ENCODE data around the gene CRYBG1. TPM values are rescaled to one million over a fixed set of nuclear protein-coding genes. Genes with fewer than 3 reads are reported as not detected.

The CRYBG1 gene
- total and polyA plus RNA-seq, 4 experiments from 2014 or later: 20.5 to 47.1 (median 38.5) TPM

GRCh38 chr6:106520711-106521401, 160.3 kb downstream of the CRYBG1 start:
- peak overlapping the region; percentile 94 to 98 (median 98) for H3K27ac Mint-ChIP-seq
- intact Hi-C loops (cut with micrococcal nuclease): loop anchor here (1.0 to 5.0 kb wide), 6 partner anchors 9 to 528 kb away; no protein-coding TSS in a partner anchor
- H3K4me1 Mint-ChIP-seq: peaks cover 35 to 76% (median 46%) of the 10 kb centered on the region in 4 donors
- H3K4me3 Mint-ChIP-seq: peak overlapping the region; percentile 92 to 98 (median 94)
- Histone ChIP-seq H3K36me3 (ENCODE audit: insufficient read depth, low read length) (no peaks in the 10 kb centered on the region), H3K9me3 (ENCODE audit: control insufficient read depth in 1 of 2, low read length in 2 of 2) (no peaks in the 10 kb centered on the region), H3K4me1 (ENCODE audit: insufficient read depth, low read length) (peaks cover 64% of the 10 kb centered on the region), H3K27me3 (ENCODE audit: insufficient read depth, low read length) (no peaks in the 10 kb centered on the region), H3K4me3 (ENCODE audit: low read length in 2 of 2) (peak overlapping the region; percentile 58 to 67), H3K27ac (ENCODE audit: low read depth, low read length) (peak overlapping the region; percentile 78)
- POLR2A ChIA-PET (ENCODE audit: partially characterized antibody): interaction anchor here (1.2 to 9.7 kb wide), 11 partner anchors 10 to 423 kb away, joined by 3 to 346 read pairs (median 11); partner anchors contain the start of gene ATG5
- peak; percentile 86 to 95 (median 92) for DNase-seq
- H3K36me3 Mint-ChIP-seq: peaks cover 8 to 26% of the 10 kb centered on the region in 2 donors
- CTCF ChIA-PET (ENCODE audit: partially characterized antibody): interaction anchor here (0.6 to 8.7 kb wide), 10 partner anchors 9 to 77 kb away, joined by 3 to 170 read pairs (median 4); no protein-coding TSS in a partner anchor
- no peaks in the 10 kb centered on the region for H3K9me3 Mint-ChIP-seq
- H3K27me3 Mint-ChIP-seq: no peaks in the 10 kb centered on the region

GRCh38 chr6:106522562-106523250, 162.2 kb downstream of the CRYBG1 start:
- ChIA-PET CTCF (ENCODE audit: partially characterized antibody) (interaction anchor here (0.8 to 8.7 kb wide), 11 partner anchors 11 to 44 kb away, joined by 3 to 170 read pairs (median 5); no protein-coding TSS in a partner anchor), POLR2A (ENCODE audit: partially characterized antibody) (interaction anchor here (1.2 to 9.7 kb wide), 8 partner anchors 9 to 425 kb away, joined by 3 to 346 read pairs (median 22); no protein-coding TSS in a partner anchor)
- peak overlapping the region; percentile 94 to 98 (median 98) for H3K27ac Mint-ChIP-seq
- H3K27ac ChIP-seq (ENCODE audit: low read depth, low read length): peak overlapping the region; percentile 78
- peak overlapping the region; percentile 58 to 67 for H3K4me3 ChIP-seq (ENCODE audit: low read length in 2 of 2)
- H3K9me3 ChIP-seq (ENCODE audit: control insufficient read depth in 1 of 2, low read length in 2 of 2): no peaks in the 10 kb centered on the region
- H3K36me3 Mint-ChIP-seq: peaks cover 10 to 36% of the 10 kb centered on the region in 2 donors
- no peaks in the 10 kb centered on the region for H3K27me3 Mint-ChIP-seq
- peak overlapping the region; percentile 92 to 98 (median 94) for H3K4me3 Mint-ChIP-seq
- DNase-seq: peak in 1 of 5 donors; percentile 23
- no peaks in the 10 kb centered on the region for H3K9me3 Mint-ChIP-seq
- no peaks in the 10 kb centered on the region for H3K27me3 ChIP-seq (ENCODE audit: insufficient read depth, low read length)
- H3K4me1 ChIP-seq (ENCODE audit: insufficient read depth, low read length): peaks cover 67% of the 10 kb centered on the region
- peaks cover 1% of the 10 kb centered on the region for H3K36me3 ChIP-seq (ENCODE audit: insufficient read depth, low read length)
- intact Hi-C loops (cut with micrococcal nuclease): loop anchor here (5.0 kb wide), 1 partner anchor 425 kb away; no protein-coding TSS in a partner anchor
- peaks cover 32 to 77% (median 43%) of the 10 kb centered on the region in 4 donors for H3K4me1 Mint-ChIP-seq

- CTCF ChIA-PET (ENCODE audit: partially characterized antibody): interaction anchor here (0.8 to 8.7 kb wide), 8 partner anchors 9 to 41 kb away, joined by 3 to 170 read pairs (median 4); no protein-coding TSS in a partner anchor
- DNase-seq: peak in 4 of 5 donors; percentile 49 to 57 (median 53)
Measured at GRCh38 chr6:106525107-106525881, 164.8 kb downstream of the CRYBG1 start.

GRCh38 chr6:106525882-106526275, 165.4 kb downstream of the CRYBG1 start:
- Histone ChIP-seq H3K27me3 (ENCODE audit: insufficient read depth, low read length) (no peaks in the 10 kb centered on the region), H3K36me3 (ENCODE audit: insufficient read depth, low read length) (peaks cover 27% of the 10 kb centered on the region), H3K4me3 (ENCODE audit: low read length in 2 of 2) (no peak overlapping the region), H3K27ac (ENCODE audit: low read depth, low read length) (peak overlapping the region; percentile 79), H3K4me1 (ENCODE audit: insufficient read depth, low read length) (peaks cover 59% of the 10 kb centered on the region), H3K9me3 (ENCODE audit: control insufficient read depth in 1 of 2, low read length in 2 of 2) (no peaks in the 10 kb centered on the region)
- peak overlapping the region; percentile 64 to 95 (median 86) for H3K27ac Mint-ChIP-seq
- intact Hi-C loops (cut with micrococcal nuclease): loop anchor here (1.0 kb wide), 2 partner anchors 8 to 14 kb away; no protein-coding TSS in a partner anchor
- H3K4me1 Mint-ChIP-seq: peaks cover 28 to 77% (median 39%) of the 10 kb centered on the region in 4 donors
- H3K36me3 Mint-ChIP-seq: peaks cover 36 to 53% of the 10 kb centered on the region in 2 donors
- peak in 1 of 5 donors; percentile 41 for DNase-seq
- peak overlapping the region; percentile 6 to 97 (median 92) for H3K4me3 Mint-ChIP-seq
- ChIA-PET CTCF (ENCODE audit: partially characterized antibody) (interaction anchor here (0.8 to 8.7 kb wide), 6 partner anchors 8 to 41 kb away, joined by 3 to 170 read pairs (median 6); no protein-coding TSS in a partner anchor), POLR2A (ENCODE audit: partially characterized antibody) (interaction anchor here (0.8 to 9.7 kb wide), 7 partner anchors 8 to 201 kb away, joined by 3 to 346 read pairs (median 11); partner anchors contain the start of gene ATG5)
- no peaks in the 10 kb centered on the region for H3K9me3 Mint-ChIP-seq
- no peaks in the 10 kb centered on the region for H3K27me3 Mint-ChIP-seq

More at GRCh38 chr6:106525107-106525881, 164.8 kb downstream of the CRYBG1 start:
- no peaks in the 10 kb centered on the region for H3K27me3 Mint-ChIP-seq
- Histone ChIP-seq H3K4me3 (ENCODE audit: low read length in 2 of 2) (peak overlapping the region; percentile 13 to 58), H3K27me3 (ENCODE audit: insufficient read depth, low read length) (no peaks in the 10 kb centered on the region), H3K27ac (ENCODE audit: low read depth, low read length) (peak overlapping the region; percentile 79), H3K4me1 (ENCODE audit: insufficient read depth, low read length) (peaks cover 58% of the 10 kb centered on the region), H3K36me3 (ENCODE audit: insufficient read depth, low read length) (peaks cover 22% of the 10 kb centered on the region), H3K9me3 (ENCODE audit: control insufficient read depth in 1 of 2, low read length in 2 of 2) (no peaks in the 10 kb centered on the region)
- no peaks in the 10 kb centered on the region for H3K9me3 Mint-ChIP-seq
- H3K36me3 Mint-ChIP-seq: peaks cover 30 to 51% of the 10 kb centered on the region in 2 donors
- peak overlapping the region; percentile 86 to 96 (median 94) for H3K27ac Mint-ChIP-seq
- H3K4me3 Mint-ChIP-seq: peak overlapping the region; percentile 85 to 97 (median 92)
- POLR2A ChIA-PET (ENCODE audit: partially characterized antibody): interaction anchor here (0.8 to 9.7 kb wide), 7 partner anchors 9 to 200 kb away, joined by 3 to 346 read pairs (median 11); partner anchors contain the start of gene ATG5
- intact Hi-C loops (cut with micrococcal nuclease): loop anchor here (1.0 kb wide), 2 partner anchors 9 to 13 kb away; no protein-coding TSS in a partner anchor
- peaks cover 26 to 81% (median 40%) of the 10 kb centered on the region in 4 donors for H3K4me1 Mint-ChIP-seq

GRCh38 chr6:106527117-106527516, 166.6 kb downstream of the CRYBG1 start:
- Histone ChIP-seq H3K36me3 (ENCODE audit: insufficient read depth, low read length) (peaks cover 37% of the 10 kb centered on the region), H3K4me1 (ENCODE audit: insufficient read depth, low read length) (peaks cover 68% of the 10 kb centered on the region), H3K9me3 (ENCODE audit: control insufficient read depth in 1 of 2, low read length in 2 of 2) (no peaks in the 10 kb centered on the region), H3K27me3 (ENCODE audit: insufficient read depth, low read length) (no peaks in the 10 kb centered on the region), H3K27ac (ENCODE audit: low read depth, low read length) (no peak overlapping the region), H3K4me3 (ENCODE audit: low read length in 2 of 2) (no peak overlapping the region)
- DNase-seq: no peak
- CTCF ChIA-PET (ENCODE audit: partially characterized antibody): interaction anchor here (0.7 to 8.7 kb wide), 3 partner anchors 12 to 28 kb away, joined by 4 to 170 read pairs (median 8); no protein-coding TSS in a partner anchor
- Mint-ChIP-seq H3K36me3 (peaks cover 44 to 57% of the 10 kb centered on the region in 2 donors), H3K4me1 (peaks cover 32 to 74% (median 48%) of the 10 kb centered on the region in 4 donors), H3K27me3 (no peaks in the 10 kb centered on the region), H3K4me3 (peak overlapping the region in 1 of 8 donors; percentile 9), H3K9me3 (no peaks in the 10 kb centered on the region), H3K27ac (peak overlapping the region in 4 of 7 donors; percentile 5 to 37 (median 18))
- POLR2A ChIA-PET (ENCODE audit: partially characterized antibody): interaction anchor here (2.2 to 9.7 kb wide), 4 partner anchors 11 to 16 kb away, joined by 10 to 346 read pairs (median 76); no protein-coding TSS in a partner anchor
- intact Hi-C loops (cut with micrococcal nuclease): no loop called here

GRCh38 chr6:106527979-106528378, 167.5 kb downstream of the CRYBG1 start:
- H3K27ac ChIP-seq (ENCODE audit: low read depth, low read length): no peak overlapping the region
- no peak for DNase-seq
- H3K4me3 ChIP-seq (ENCODE audit: low read length in 2 of 2): no peak overlapping the region
- Mint-ChIP-seq H3K27me3 (no peaks in the 10 kb centered on the region), H3K36me3 (peaks cover 52 to 62% of the 10 kb centered on the region in 2 donors), H3K27ac (peak overlapping the region in 5 of 7 donors; percentile 32 to 73 (median 65)), H3K9me3 (no peaks in the 10 kb centered on the region), H3K4me3 (peak overlapping the region in 2 of 8 donors; percentile 29 to 33), H3K4me1 (peaks cover 39 to 74% (median 56%) of the 10 kb centered on the region in 4 donors)
- intact Hi-C loops (cut with micrococcal nuclease): no loop called here
- peaks cover 71% of the 10 kb centered on the region for H3K4me1 ChIP-seq (ENCODE audit: insufficient read depth, low read length)
- POLR2A ChIA-PET (ENCODE audit: partially characterized antibody): interaction anchor here (4.4 to 9.7 kb wide), 4 partner anchors 7 to 17 kb away, joined by 22 to 346 read pairs (median 104); no protein-coding TSS in a partner anchor
- CTCF ChIA-PET (ENCODE audit: partially characterized antibody): interaction anchor here (8.7 kb wide), 1 partner anchor 16 kb away, joined by 170 read pairs; no protein-coding TSS in a partner anchor
- H3K9me3 ChIP-seq (ENCODE audit: control insufficient read depth in 1 of 2, low read length in 2 of 2): no peaks in the 10 kb centered on the region
- peaks cover 41% of the 10 kb centered on the region for H3K36me3 ChIP-seq (ENCODE audit: insufficient read depth, low read length)
- H3K27me3 ChIP-seq (ENCODE audit: insufficient read depth, low read length): no peaks in the 10 kb centered on the region

All from CD4-positive, alpha-beta memory T cell (primary cell).